GM18873 (cell line): Measurements from ENCODE around the gene GMDS.

Experiments
- ATAC-seq: cut with Tn5 transposase; IDR thresholded peaks from one replicate; pipeline ENCODE4 v1.9.1; 2021; ENCODE audit warnings: mild to moderate bottlenecking, moderate library complexity, moderate number of reproducible peaks; ENCODE audit not compliant: unreplicated experiment, low FRiP score

GMDS gene

GRCh38 chr6:1605893-1606779 lies 639.3 kb downstream of the GMDS start:
- ATAC-seq, result no peak

DNA sequence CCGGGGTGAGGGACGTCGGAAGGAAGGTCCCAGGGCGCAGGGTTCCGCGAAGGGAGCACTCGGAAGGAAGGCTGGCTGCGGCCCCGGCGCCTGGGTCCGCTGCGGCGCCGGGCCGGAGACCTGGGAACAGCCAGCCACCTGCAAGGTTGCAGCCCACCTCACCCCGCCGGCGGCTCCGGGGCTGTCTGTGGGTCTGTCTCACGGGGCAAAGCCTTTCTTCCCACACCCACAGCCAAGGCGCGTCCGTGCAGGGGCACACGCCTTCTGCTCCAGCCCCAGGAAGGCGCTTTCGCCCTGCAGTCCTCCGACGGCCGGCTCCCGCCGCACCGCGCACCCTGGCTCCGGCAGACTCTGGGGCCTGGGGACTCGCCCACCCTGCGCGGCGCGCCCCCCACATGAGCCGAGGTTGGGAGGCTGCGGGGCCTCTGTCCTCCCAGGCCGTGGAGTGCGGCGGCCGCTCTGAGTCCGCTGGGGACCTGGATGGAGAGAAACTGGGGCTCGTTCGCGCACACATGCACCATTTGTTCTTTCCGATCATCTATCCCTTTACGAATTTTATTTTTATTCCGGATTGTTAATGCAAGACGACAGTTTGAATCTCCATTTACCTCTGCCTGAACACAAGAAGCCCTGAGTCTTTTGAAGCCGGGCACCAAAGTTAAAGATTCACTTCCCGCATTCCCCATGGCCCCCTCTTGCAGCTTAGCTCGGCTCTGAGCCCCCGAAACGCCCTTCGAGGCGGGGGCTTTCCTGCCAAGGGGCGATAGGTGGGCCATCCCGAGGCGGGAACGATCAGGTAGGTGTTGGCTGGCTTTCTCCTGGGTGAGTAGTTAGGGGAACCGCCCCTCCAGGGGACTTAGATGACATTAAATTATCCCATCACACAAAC lies 640.2 kb downstream of the GMDS start:
- no peak for ATAC-seq

DNA sequence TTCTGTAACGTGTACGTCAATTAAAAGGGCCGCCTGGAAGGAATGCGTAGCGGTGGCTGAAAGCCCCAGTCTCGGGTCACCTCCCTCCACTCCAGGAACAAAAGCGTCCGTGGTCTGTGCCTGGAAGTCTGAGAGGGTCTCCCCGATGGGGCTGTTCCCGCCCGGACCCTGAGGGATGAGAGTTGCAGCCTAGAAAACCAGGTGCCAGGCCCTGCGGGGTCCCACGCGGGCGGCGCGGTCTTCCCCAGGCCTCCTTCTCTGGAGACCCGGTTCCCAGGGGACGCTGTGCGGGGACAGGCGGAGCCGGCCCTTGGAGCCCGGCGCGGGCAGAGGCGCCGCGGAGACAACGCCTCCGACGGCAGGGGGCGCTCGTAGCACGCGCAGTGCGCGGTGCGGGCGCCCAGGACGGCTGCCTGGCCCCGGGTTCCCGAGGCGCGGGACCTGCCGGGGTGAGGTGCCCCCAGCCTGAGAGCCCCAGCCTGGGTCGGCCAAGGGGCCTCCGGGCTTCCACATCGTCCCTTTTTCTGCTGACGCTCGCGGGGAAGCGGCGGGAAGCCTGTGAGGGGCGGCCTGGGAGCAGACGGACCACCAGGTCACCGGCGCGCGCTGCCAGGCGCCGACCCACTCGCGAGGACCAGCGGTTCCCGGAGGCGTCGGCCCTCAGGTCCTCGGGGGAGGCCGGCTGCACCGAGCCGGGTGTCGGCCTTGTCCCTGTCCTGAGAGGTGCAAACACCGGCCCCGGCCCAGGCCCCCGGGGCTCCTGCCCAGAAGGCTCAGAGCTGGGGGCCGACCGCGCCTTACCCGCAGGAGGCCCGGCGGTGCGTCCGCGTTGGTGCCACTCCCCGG lies 641.0 kb downstream of the GMDS start:
- ATAC-seq, result no peak

DNA sequence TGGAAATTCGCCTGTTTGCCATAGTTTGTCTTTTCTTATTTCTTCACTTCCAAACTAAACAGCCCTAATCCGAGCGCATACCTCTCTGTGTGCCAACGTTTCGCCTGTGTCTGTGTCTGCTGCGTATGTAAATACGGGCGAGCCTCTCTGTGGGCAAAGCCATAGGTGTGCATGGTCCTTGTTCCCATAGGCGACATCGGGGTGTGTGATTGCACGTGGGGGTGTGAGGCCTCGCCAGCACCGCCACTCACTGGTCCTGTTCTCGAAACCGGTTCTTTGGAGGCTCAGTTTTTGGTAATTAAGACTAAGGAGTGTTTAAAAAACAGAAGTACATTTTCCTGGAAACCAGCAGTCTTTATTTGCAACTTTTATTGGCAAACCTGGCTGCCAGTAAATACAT lies 641.7 kb downstream of the GMDS start:
- ATAC-seq, result no peak

DNA sequence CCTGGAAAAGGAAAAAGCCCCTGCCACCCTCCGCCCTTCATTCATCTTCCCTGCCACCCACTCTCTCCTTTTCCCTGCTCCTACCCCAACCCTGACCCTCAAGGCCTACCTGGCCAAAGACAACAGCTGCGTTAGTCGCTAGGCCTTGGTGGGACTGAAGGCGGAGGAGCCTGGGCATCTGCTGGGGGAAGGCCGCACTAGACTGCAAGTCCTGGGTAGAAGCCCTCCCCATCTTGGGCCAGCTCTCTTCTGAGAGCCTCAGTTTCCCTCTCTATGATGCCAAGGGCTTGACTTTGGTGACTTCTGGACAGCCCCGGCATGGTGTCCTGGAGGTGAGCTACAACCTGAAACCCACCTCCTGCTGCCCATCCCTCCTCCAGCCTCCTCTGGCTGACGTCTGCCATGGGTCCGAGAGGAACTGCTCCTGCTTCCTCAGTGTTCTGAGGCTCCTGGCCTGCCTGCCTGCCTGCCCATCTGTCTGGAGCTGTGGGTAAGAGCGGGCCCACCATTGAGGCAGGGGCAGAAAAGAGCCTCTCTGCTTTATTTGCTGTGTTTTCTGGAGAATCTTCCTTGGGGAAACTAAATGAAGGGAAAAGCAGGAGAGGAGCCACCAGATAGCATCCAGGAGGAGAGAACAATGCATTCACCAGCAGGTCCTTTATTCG lies 643.2 kb downstream of the GMDS start:
- no peak for ATAC-seq

GRCh38 chr6:1601158-1602048 lies 644.0 kb downstream of the GMDS start:
- no peak for ATAC-seq

- ATAC-seq, result no peak
Observed at GRCh38 chr6:1600764-1601157, 644.6 kb downstream of the GMDS start.

GRCh38 chr6:1600063-1600763 lies 645.2 kb downstream of the GMDS start:
- no peak for ATAC-seq

DNA sequence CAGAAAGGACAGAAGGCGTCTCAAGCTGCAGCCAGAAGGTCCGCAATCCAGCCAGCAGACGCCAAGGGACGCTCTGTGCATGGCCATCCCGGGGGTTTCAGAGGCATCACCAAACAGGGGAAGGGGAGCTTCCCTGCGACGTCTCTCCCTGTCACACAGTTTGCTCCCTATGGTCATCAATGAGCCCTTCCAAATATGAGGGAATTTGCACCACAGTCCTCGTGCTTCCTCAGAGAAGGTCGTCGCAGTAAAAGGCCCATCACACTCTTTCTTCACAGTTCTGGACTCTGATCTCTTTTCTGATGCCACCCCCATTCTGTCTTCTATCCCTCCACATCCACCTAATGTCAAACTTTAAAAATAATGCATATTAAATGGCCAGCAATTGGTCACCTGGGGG lies 645.9 kb downstream of the GMDS start:
- no peak for ATAC-seq

DNA sequence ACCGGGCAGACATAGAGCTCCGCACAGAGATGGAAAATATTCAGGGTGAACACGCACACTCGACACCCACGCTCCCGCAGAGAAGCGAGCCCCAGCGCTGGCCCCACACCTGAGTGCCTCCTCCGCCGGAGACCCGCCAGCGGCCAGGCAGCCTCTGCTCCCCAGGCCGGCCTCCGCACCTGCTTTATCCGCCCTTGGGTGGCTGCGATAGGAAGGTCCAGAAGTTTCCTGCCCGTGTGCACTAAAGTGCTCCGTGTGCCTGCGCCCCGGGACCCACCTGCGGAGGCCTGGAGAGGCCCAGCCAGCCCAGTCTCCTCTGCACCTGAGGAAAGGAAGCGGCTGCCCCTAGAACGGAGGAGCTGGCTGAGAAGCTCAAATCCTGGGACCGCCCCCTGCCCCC lies 646.5 kb downstream of the GMDS start:
- ATAC-seq, result no peak

- no peak for ATAC-seq
Observed at GRCh38 chr6:1598433-1598832, 647.0 kb downstream of the GMDS start.

DNA sequence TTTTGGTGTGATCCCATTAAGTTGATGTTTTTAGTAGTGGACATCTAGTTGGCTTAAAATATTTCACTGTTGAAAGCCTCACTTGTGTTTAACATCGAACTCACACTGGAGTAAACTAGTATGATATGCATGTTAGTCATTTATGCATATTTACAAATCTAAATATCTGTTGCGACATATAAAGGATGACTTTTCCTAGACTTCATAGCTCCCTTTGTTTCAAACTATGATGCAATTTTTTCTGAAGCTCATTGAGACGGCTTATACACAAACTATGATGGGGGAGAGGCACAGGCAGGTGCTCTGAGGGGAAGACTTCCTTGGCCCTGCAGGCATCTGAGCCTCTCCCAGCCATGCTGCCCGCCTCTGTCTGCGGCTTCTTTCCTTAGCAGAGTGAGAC lies 647.5 kb downstream of the GMDS start:
- no peak for ATAC-seq

DNA sequence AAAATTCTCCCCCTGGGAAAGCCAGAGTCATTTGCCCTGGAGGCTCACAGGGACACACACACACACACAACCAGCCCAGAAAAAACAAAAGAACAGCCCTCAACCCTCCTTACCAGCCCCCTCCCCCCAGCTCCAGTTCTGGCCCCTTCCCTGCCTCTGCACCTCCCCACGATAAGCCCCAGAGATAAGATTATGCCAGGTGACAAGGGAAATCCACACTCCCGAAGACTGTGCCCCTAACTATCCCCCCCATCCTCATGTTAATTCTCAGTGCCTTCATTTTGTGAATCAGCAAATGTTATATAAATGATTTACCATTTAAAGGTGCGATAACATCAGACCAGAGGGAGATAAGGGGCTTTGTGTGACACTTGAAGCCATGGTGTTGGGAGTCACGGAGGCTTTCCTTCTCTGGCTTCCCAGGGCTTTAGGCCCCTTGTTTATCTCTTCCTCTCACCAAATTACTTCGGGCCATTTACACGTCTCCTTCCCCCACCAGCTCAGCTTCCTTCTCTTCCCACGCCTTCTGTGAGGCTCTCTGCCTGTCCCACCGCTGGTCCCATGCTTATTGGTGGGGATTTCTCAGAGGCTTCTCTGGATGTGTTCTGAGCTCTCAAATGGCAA lies 648.2 kb downstream of the GMDS start:
- no peak for ATAC-seq

DNA sequence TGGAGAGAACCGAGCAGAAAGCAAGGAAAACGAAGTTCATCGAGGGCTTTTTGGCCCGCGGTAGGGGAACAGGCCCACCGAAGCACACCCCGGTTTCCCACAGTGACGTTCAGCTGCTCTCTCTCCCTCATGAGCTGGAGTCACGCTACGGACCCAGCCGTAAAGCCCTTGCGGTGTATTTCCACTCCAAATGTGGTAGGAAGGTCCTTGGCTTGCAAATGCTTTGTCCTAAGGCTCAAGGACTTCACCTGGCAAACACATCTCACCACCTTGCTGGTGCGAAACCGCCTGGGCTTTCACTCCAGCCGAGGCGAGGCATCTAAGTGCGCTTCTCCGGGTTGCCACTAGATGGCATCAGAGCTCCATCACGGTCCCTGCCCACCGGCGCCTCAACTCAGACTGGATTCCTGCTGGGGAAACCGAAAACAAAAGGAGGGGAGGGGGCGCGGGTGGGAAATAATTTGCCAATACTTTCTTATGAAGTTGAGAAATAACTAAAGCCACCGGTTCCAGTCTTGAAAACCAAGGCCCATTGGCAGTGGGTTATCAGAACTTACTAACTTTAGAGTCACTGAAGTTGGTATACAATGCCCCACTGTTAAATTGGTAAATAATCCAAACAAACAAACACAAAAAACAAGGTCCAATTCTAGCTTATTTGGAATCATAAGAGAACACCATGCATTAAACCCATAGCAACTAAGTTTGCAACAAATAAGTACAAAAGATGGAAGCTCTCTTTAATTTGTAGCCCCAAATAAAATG lies 649.1 kb downstream of the GMDS start:
- no peak for ATAC-seq

GRCh38 chr6:1595271-1596087 lies 649.9 kb downstream of the GMDS start:
- no peak for ATAC-seq

- no peak for ATAC-seq
Observed at GRCh38 chr6:1594445-1595200, 650.8 kb downstream of the GMDS start.
